Measurements from ENCODE around the gene KIAA0232. TPM values are rescaled to one million over a fixed set of nuclear protein-coding genes. Genes with fewer than 3 reads are reported as not detected.
"Not testable (repeated sequence)": the region's sequence is repeated elsewhere in the genome, so short reads cannot be mapped to it uniquely, and the experiment has no call there.

The KIAA0232 gene
- total RNA-seq, 1 donor from 2014 or later = 35.0 TPM

- DNase-seq (ENCODE audit: low spot score) = no peak
These were observed 27.9 kb upstream of the KIAA0232 start for GRCh38 chr4:6754481-6755087.

DNA sequence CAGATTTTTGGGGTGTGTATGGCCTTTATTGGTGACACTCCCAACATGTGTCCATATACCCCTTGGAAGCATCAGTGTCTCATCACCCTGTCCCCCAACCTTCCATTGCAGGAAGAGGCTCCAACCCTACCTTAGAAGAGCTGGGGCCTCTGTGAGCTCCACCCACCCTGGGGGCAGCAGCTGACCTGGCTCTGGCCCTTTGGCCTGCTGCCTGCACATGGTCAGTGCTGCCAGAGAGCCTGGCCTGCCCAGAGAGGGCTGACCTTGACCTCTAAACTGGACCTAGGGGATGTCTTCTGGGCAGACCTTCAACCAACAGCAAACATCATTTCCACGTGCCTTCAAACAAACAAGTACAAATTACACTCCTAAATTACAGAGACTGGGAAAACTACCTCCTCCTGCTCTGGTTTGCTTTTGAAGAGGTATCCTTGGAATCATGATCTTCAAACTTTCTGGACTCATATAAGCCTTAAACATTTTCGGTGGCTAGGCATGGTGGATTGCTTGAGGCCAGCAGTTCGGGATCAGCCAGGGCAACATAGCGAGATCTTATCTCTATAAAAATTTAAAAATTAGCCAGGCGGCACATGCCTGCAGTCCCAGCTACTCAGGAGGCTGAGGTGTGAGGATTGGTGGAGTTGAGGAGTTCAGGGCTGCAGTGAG is 27.3 kb upstream of the KIAA0232 start:
- no peak for DNase-seq (ENCODE audit: low spot score)

GRCh38 chr4:6756345-6756744 is 26.2 kb upstream of the KIAA0232 start:
- DNase-seq (ENCODE audit: low spot score) = not testable (repeated sequence)

DNA sequence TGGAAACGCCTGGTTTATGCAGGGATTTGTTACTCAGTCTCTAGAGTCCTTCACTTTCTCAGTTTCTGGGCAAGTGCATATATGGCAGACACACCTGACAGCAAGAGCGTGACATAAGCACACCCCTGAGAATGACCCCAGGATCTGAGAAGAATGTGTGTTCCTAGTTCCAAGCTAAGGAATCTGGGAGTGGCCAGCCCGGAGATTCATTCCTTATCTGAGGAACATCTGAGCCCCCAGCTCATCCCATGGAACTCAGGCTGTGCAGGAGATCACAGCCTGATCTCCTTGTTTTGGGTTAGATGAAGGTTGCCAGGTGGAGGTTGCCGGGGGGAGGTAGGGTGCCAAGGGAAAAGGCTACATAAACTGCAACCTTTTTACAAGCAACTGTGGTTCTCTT is 23.8 kb upstream of the KIAA0232 start:
- no peak for DNase-seq (ENCODE audit: low spot score)

GRCh38 chr4:6760865-6761264 is 21.7 kb upstream of the KIAA0232 start:
- no peak for DNase-seq (ENCODE audit: low spot score)

DNA sequence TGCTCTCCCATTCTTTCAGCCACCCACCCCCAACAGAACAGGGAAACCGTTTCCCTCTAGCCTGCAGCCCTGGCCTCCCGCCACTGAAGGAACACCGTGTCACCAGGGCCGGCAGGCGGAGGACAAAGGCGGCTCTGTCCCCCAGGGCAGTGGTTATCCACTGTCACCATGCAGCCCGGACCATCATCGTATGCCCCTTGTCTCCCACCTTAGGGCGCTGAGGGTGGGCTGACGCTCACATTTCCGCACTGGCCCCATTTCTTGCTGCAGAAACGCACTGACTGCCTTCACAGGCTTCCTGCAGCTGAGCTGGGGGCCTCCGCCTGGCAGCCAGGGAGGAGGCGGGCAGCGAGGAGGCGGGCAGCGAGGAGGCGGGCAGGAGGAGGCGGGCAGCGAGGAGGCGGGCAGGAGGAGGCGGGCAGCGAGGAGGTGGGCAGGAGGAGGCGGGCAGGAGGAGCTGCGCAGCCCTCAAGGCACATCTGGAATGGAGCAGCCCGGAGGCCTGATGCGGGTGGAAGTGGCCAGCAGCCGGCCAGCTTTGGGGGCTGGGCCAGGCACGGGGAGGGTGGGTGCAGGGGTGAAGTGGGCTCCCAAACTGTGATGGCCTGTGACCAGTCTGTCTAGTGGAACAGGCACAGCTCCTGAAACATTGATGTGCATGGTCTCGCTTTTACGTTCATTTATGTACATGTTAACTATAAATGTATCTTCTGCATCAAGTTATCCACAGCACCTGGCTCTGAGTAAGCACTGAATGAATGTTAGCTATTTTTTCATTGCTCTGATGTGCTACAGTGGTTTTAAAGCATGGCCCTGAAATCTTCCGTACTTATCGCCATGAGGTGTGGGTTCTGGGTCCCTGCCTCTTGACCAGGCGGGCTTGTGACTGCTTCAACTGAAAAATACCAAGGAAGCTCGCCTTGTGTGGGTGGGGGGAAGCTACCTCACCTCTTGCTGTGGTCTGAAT is 20.6 kb upstream of the KIAA0232 start:
- no peak for DNase-seq (ENCODE audit: low spot score)

DNA sequence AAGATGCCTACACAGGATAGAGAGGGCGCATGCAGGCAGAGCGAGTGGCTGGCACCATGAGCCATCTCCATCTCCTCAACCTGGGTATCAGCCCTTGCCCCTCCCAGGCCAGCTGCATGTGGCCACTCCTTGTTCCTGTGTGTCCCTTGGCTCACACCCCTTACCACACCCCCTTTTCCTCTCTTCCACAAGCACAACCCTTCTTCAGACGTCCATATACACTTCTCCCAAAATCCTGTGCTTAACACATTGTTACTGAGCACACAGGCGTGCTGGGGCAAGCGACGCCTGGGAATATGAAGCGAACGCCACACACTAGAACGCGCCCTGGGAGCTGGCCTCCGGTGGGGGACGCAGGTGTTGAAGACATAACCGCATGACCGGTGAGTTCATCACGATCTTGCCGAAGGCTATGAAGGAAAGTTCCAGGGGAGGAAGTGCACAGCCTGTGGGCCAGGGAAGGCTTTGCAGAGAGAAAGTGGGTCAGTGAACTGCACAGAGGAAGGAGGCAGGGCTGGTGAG is 19.1 kb upstream of the KIAA0232 start:
- no peak for DNase-seq (ENCODE audit: low spot score)

DNA sequence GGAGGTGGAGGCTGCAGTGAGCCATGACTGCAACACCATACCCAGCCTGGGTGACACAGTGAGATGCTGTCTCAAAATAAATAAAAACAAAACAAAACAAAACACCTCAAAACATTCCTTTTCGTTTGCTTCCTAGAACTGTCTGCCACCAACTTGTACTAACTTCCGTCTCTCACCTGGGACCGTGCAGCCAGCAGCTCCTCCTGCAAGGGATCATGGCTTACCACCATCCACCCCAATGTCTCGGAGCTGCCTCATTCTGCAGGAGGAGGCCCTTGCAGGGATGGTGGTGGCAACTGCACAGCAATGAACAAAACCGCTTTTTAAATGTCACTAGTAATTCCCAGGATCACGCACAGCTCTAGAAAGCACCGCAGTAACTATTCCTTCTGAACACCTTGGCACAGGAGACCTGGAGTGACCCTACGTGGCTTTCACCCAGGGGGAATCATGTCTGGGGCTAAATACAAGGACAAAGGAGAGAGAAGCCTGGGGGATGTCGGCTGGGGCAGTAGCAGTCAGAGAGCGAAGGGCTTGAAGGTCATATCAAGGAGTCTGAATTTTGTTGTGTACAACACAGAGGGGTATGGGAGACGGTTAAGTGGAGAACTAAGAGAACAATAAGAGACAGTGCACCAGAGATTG is 17.4 kb upstream of the KIAA0232 start:
- no peak for DNase-seq (ENCODE audit: low spot score)

GRCh38 chr4:6765703-6766102 is 16.8 kb upstream of the KIAA0232 start:
- DNase-seq (ENCODE audit: low spot score) = no peak

GRCh38 chr4:6767386-6767747 is 15.2 kb upstream of the KIAA0232 start:
- DNase-seq (ENCODE audit: low spot score) = no peak

DNA sequence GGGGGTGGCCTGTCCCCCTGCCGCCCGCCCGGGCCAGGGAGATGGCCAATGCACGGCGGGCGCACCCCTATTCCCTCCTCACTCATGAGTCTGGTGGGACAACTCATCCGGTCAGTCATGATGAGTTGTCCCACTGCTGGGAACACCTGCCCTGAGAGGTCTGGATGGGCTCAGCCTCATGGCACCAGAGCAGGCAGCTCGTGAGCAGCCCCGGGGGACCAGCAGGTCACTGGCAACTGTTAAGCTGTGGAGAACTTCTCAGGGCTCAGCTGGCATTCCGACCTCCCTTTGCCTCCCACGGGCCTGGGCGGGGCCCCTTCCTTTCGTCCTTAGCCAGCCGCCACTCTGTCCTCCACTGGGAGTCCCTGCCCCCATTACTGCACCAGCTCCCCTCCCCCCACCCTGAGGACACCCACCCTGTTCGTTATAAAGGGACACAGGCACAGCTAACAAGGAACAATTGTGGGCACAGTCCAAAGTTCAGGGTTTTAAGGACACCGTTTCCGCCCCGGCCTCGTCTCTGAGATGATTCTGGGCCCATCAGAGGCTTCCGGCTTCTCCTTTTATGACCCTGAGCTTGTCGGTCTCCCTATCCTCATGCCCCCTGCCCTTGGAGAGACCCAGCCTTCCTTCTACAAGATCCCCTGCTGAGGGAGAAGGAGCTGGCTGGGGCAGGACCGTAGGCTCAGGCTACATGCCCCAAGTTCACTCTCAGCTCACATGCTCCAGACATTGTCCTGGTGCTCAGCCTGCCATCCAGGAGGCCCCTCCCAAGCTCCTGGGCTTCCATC is 14.6 kb upstream of the KIAA0232 start:
- no peak for DNase-seq (ENCODE audit: low spot score)

- DNase-seq (ENCODE audit: low spot score) = no peak
These were observed 14.0 kb upstream of the KIAA0232 start for GRCh38 chr4:6768539-6768905.

- no peak for DNase-seq (ENCODE audit: low spot score)
These were observed 13.1 kb upstream of the KIAA0232 start for GRCh38 chr4:6769233-6769988.

- no peak for DNase-seq (ENCODE audit: low spot score)
These were observed 12.5 kb upstream of the KIAA0232 start for GRCh38 chr4:6769989-6770420.

DNA sequence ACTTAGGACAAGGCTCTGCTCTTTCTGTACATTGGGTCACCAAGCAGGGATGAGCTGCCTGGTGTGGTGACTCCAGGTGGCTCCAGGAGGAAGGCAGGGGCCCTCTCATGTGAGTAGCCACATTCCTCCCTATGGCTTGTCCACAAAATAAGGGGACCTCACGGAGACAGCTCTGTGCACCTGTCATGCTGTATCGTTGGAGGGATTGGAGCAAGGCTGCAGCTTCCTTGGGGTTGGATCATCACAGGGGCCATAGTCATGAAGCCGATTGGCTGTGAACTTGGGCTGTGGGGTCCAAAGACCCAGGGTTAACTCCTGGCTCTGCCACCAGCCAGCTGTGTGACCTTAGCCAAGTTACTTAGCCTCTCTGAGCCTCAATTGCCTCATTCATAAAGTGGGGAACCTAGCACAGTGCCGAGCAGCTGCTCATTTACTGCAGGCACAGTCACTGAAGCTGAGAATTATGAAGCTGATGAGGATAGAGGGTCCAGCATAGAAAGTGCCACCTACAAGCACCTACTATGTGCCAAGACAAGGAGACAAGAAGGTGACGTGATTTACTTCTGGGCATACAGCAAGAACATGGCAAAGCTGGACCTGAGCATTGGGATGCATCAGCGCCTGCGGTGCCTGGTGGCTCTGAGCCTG is 11.8 kb upstream of the KIAA0232 start:
- no peak for DNase-seq (ENCODE audit: low spot score)

- peak; percentile 48 for DNase-seq (ENCODE audit: low spot score)
These were observed 11.3 kb upstream of the KIAA0232 start for GRCh38 chr4:6771229-6771671.

DNA sequence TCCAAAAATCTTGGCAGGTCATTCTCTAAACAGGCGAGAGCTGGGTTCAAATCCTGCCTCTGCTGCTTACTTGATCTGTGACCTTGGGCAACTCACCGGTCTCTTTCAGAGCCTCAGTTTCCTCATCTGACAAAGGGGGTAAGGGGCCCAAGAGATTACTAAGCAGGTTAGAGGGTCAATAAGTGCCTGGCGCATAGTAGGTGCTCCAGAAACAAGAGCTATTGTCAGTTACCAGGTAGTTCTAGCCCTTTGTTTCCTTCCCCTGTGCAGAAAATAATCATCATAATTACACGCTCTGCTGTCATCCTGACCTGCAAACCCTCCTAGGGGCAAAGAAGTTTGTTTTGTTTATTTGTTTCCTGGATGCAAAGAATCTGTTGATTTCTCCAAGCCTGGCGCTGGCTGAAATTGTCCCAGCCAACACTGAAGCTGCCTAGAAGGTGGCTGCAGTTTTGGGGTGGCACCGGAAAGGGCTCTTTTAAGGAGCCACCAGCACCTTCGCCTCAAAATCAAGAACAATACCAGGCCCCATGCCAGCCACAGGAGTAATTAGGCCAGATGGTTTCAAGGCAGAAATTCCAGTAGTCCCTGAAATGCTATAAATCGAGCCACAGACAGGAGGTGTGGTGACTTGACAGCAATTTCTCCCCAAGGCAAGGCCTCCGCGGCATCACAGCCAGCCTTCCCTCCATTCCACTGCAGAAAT is 10.2 kb upstream of the KIAA0232 start:
- no peak for DNase-seq (ENCODE audit: low spot score)

- no peak for DNase-seq (ENCODE audit: low spot score)
These were observed 9.4 kb upstream of the KIAA0232 start for GRCh38 chr4:6773106-6773505.
